ENCODE measurements around the gene TBX21.

TBX21 gene

GRCh38 chr17:47792457-47792856 lies 59.4 kb downstream of the TBX21 start:
- no peak for DNase-seq (ENCODE audit: insufficient read length)
- TF ChIP-seq TAF1 (IDR thresholded peaks at IDR 0.05; ENCODE audit: borderline replicate concordance, low read depth, low read length) (no peak), POLR2A (IDR thresholded peaks at IDR 0.05; ENCODE audit: low read depth, low read length) (no peak), POLR2AphosphoS5 (IDR thresholded peaks at IDR 0.05; ENCODE audit: low read depth, low read length) (no peak)
- FAIRE-seq: no peak

DNA sequence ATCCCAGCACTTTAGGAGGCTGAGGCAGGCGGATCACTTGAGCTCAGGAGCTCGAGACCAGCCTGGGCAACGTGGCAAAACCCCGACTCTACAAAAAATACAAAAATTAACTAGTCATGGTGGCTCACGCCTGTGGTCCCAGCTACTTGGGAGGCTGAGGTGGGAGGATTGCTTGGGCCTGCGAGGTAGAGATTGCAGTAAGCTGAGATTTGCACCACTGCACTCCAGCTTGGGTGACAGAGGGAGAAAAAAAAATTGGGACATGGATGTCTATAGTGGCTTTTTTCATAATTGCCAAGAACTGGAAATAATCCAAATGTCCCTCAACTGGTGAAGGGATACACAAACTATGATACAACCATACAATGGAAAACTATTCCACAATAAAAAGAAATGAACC lies 59.9 kb downstream of the TBX21 start:
- no peak for FAIRE-seq
- TF ChIP-seq TAF1 (IDR thresholded peaks at IDR 0.05; ENCODE audit: borderline replicate concordance, low read depth, low read length) (no peak), POLR2A (IDR thresholded peaks at IDR 0.05; ENCODE audit: low read depth, low read length) (no peak), POLR2AphosphoS5 (IDR thresholded peaks at IDR 0.05; ENCODE audit: low read depth, low read length) (no peak)
- no peak for DNase-seq (ENCODE audit: insufficient read length)

Measured in GM12892 (cell line).